ENCODE data around the gene RPAIN.

DNA sequence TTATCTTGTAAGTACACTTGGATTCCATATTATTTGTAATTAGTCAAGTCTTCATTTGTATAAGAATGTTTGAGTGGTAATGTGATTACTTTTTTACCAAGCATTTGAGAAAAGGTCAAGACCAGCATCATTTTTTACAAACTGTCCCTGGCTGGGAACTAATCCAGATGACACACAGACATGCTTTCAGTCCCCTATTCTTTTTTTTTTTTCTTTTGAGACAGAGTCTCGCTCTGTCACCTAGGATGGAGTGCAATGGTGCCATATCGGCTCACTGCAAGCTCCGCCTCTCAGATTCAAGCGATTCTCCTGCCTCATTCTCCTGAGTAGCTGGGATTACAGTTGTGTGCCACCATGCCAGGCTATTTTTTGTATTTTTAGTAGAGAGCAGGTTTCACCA, 61.5 kb downstream of the RPAIN start:
- TF ChIP-seq, protein P1, sequence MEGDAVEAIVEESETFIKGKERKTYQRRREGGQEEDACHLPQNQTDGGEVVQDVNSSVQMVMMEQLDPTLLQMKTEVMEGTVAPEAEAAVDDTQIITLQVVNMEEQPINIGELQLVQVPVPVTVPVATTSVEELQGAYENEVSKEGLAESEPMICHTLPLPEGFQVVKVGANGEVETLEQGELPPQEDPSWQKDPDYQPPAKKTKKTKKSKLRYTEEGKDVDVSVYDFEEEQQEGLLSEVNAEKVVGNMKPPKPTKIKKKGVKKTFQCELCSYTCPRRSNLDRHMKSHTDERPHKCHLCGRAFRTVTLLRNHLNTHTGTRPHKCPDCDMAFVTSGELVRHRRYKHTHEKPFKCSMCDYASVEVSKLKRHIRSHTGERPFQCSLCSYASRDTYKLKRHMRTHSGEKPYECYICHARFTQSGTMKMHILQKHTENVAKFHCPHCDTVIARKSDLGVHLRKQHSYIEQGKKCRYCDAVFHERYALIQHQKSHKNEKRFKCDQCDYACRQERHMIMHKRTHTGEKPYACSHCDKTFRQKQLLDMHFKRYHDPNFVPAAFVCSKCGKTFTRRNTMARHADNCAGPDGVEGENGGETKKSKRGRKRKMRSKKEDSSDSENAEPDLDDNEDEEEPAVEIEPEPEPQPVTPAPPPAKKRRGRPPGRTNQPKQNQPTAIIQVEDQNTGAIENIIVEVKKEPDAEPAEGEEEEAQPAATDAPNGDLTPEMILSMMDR (IDR thresholded peaks at IDR 0.05): no peak
- TF ChIP-seq POLR2A (IDR thresholded peaks at IDR 0.05): no peak
- no peak for TF ChIP-seq POLR2AphosphoS5 (IDR thresholded peaks at IDR 0.05)
- TF ChIP-seq EP300 (IDR thresholded peaks at IDR 0.05): no peak

All from gastroesophageal sphincter (tissue), 3 donors.